HepG2 (cell line): ENCODE measurements around the gene IL1R1.

ENCODE experiments used
- FOSL1 ChIP-seq: sonication (generic); formaldehyde crosslinking; IDR thresholded peaks from 2 replicates; pipeline ENCODE4 v1.9.0; 2021; ENCODE audit warnings: missing genetic modification reagents, borderline replicate concordance
- GABPB1 ChIP-seq: IDR thresholded peaks from 2 replicates; pipeline ENCODE4 v1.6.1; 2016; ENCODE audit warnings: mild to moderate bottlenecking, missing genetic modification reagents, moderate library complexity, missing compliant biosample characterization
- MAFF ChIP-seq: IDR thresholded peaks from 2 replicates; pipeline ENCODE4 v1.6.1; 2011; ENCODE audit warnings: low read depth, low read length, improper control_type of control experiment
- MTA1 ChIP-seq: sonication (generic); formaldehyde crosslinking; IDR thresholded peaks from 2 replicates; pipeline ENCODE4 v1.4.0; 2020; ENCODE audit warnings: missing genetic modification reagents, mild to moderate bottlenecking, borderline replicate concordance
- RAD21 ChIP-seq: fragments of 450-650 bp; formaldehyde crosslinking; IDR thresholded peaks from 2 replicates; pipeline ENCODE4 v1.5.0; 2020; ENCODE audit warnings: mild to moderate bottlenecking
- SMYD3 ChIP-seq: sonication (generic); formaldehyde crosslinking; IDR thresholded peaks from 2 replicates; pipeline ENCODE4 v1.8.1; 2023; ENCODE audit warnings: mild to moderate bottlenecking, missing genetic modification reagents
- ZBTB1 ChIP-seq: sonication (generic); formaldehyde crosslinking; IDR thresholded peaks from 2 replicates; pipeline ENCODE4 v1.4.0; 2020; ENCODE audit warnings: missing genetic modification reagents, borderline replicate concordance
- ZMYM3 ChIP-seq: sonication (generic); formaldehyde crosslinking; IDR thresholded peaks from 2 replicates; pipeline ENCODE4 v1.5.1; 2020; ENCODE audit warnings: mild to moderate bottlenecking, missing genetic modification reagents
- TF ChIP-seq, protein P1 (sequence below): sonication (generic); formaldehyde crosslinking; IDR thresholded peaks from 2 replicates; pipeline ENCODE4 v1.5.0; 2020; ENCODE audit warnings: mild to moderate bottlenecking, missing genetic modification reagents, moderate library complexity

DNA sequence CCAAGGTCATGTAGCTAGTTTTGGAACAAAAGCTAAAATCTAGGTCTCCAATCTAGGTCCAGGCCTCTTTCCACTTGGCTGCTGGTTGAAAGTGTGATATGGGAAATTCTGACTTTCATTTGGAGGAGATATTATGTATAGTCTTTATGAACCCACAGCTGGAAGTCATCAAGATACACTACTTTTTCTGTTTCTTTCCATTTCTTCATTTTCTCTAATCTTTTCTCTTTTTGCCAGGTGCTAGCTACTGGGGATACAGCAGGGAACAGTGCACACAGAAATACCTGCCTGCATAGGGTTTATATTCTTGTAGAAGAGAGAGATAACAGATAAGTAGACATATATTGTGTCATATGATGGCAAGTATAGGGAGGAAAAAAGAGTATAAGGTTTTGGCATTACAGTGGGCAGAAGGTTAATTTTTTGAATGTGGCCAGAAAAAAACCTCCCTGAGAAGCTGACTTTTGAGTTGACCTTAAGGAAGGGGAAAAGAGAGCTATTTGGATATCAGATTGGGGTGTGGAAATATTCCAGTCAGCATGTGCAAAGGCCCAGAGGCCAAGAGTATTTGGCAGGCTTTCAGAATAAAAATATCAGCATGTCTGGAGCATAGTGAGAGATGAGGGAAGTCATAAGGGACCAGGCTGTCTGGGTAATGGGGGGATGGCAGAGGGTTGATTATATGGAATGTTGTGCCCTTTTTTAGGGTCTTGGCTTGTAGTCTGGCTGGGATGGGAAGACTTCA is 15.6 kb downstream of the IL1R1 start:
- no peak for TF ChIP-seq GABPB1 (CRISPR knock-in tag)
- TF ChIP-seq FOSL1 (CRISPR knock-in tag), result no peak
- no peak for TF ChIP-seq MAFF
- TF ChIP-seq, protein P1, sequence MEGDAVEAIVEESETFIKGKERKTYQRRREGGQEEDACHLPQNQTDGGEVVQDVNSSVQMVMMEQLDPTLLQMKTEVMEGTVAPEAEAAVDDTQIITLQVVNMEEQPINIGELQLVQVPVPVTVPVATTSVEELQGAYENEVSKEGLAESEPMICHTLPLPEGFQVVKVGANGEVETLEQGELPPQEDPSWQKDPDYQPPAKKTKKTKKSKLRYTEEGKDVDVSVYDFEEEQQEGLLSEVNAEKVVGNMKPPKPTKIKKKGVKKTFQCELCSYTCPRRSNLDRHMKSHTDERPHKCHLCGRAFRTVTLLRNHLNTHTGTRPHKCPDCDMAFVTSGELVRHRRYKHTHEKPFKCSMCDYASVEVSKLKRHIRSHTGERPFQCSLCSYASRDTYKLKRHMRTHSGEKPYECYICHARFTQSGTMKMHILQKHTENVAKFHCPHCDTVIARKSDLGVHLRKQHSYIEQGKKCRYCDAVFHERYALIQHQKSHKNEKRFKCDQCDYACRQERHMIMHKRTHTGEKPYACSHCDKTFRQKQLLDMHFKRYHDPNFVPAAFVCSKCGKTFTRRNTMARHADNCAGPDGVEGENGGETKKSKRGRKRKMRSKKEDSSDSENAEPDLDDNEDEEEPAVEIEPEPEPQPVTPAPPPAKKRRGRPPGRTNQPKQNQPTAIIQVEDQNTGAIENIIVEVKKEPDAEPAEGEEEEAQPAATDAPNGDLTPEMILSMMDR, result no peak
- no peak for TF ChIP-seq ZBTB1 (CRISPR knock-in tag)
- TF ChIP-seq ZMYM3 (CRISPR knock-in tag), result no peak
- no peak for TF ChIP-seq MTA1 (CRISPR knock-in tag)
- no peak for TF ChIP-seq RAD21 (CRISPR knock-in tag)
- TF ChIP-seq SMYD3, result no peak
